Stimulated activated CD4-positive, alpha-beta T cell treated with anti-CD3 and anti-CD28 coated beads, Interleukin-15, amount 100 ng/mL, for 48 hours (primary cell): ENCODE results near the gene ANXA11.

Experiments used
- DNase-seq, 2 donors: peaks; one replicate each; pipeline ENCODE4 v3.0.0-alpha.2; 2020; ENCODE audit warnings: low read depth in 2 of 2

The ANXA11 gene

DNA sequence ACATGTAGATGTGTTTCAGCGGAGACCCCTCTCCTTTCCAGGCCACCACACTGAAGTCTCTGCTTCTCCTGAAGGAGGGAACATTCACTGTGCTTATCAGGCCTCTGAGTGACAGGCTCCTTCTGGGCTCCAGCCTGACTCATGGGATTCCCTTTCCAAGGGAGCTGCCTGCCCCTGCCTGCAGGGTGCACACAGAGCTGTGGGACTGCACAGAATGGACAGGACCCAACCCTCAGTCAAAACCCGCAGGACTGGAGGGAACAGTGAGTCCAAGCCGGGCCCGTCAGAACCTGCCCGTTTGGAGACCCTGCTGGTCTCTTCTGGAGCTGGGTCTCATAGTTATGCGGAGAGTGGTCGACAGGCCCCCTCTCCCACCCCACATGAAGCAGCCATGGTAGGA is 40.2 kb downstream of the ANXA11 start:
- no peak for DNase-seq

DNA sequence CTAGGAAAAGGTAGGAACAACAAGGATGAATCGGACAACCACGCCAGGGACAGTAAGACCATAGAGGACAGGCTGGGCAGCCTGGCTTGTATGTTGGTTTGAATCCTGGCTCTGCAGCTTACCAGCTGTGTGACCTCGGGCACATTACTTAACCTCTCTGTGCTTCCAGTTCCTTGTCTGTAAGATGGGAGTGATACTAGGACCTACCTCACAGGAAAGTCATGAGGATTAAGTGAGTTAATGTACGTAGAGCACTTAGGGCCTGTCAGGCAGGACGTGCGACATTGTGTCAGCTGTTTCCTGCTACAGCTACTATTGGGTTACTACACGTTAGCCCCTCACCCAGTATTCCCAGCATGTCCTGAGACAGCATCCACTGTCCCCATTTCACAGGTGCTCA is 40.7 kb downstream of the ANXA11 start:
- no peak for DNase-seq

GRCh38 chr10:80163741-80164341 is 41.5 kb downstream of the ANXA11 start:
- DNase-seq, result no peak

DNA sequence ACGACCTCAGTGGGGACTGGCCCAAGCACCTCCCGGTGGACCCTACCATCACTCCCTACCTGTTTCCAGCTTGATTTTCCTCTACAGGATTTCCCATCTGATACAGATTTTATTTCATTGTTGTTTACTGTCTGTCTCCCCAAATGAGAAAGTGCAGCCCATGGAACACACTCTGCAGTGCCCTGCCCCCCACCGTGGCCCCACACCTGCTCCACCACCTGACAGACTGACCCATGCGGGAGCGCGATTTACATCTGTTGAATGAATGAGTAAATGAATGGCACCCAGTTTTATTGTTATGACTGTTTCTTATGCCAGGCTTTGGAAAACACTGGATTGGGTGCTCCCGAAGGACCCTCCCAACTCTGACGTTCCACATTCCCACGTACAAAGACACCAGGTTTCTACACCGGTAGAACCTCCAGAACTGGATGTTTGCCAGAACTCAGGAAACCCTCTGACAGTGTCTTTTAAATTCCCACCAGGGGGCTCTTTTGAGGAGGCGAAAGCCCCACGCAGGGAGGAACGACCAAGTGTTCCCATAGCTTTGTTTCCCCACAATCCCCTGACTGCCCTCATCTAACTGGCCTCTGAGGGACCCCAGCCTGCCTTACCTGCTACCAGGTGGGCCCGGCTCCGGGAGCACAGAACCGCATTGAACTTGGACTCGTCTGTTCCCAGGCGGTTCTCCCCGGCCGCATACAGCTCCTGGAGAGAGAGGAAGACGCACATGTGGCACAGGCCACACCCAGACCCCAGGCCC is 43.8 kb downstream of the ANXA11 start:
- DNase-seq, result no peak

GRCh38 chr10:80160361-80161320 is 44.7 kb downstream of the ANXA11 start:
- DNase-seq, result no peak

DNA sequence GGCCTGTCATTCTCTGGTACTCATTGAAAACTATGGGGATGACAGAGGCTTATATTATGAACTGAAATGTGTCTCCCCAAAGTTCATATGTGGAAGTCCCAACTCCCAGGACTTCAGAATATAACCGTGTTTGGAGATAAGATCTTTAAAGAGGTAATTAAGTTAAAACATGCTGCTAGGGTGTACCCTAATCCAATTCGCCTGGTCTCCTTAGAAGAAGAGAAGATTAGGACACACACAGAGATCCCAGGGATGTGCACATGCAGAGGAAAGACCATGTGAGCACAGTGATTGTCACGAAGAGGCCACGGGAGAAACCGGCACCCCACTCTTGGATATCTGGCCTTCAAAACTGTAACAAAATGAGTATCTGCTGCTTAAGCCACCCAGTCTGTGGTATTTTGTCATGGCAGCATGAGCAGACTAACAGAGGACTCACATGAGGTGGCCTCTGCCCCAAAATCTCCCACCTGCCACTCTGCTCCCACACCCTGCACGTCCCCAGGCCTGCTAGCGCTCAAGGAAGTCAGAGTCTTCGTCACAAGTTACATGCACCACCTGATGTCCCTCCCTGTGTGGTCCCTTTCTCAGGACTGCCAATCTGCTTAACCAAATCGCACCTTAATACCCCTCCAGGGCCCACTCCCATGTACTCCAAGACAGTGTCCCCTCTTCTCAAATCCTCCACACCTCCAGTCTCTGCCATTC is 46.0 kb downstream of the ANXA11 start:
- DNase-seq, result no peak

GRCh38 chr10:80158598-80159127 is 46.7 kb downstream of the ANXA11 start:
- DNase-seq, result no peak

DNA sequence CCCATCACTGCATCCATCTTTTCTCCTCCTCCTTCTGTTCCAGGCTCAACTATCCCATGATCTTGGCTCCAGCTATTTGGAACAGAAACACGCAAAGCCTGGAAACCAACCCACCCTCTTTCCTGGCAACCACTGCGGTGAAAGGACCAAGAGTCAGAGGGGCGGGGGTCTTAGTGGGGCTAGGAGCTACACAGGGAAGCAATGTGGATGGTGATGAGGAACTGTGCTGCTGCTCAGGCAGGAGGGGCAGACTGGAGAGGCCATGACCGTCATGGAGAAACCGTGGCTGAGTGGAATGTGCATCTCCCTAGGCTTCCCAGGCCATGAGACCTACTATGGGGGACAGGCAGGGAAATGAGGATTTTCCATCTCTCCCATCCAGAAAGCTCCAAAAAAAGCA is 47.2 kb downstream of the ANXA11 start:
- no peak for DNase-seq

DNA sequence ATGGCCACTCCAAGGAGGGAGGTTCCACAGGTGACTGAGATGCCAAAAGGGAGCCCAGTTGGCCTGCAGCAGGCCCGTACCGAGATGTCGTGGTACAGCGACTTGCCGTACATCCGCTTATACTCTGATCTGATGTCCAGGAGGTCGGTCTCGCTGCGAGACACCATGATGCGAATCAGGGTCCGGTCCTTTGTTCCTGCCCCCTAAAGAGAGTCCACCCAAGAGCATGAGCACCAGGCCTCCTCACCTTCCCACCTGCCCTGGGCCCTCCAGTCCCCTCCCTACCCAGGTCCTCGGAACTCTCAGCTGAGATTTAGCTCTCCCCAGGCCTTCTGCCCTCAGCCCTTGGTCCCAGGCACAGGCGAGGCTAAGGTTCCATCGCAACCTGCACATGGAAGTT is 47.8 kb downstream of the ANXA11 start:
- no peak for DNase-seq

GRCh38 chr10:80156216-80156615 is 49.1 kb downstream of the ANXA11 start:
- DNase-seq, result no peak

DNA sequence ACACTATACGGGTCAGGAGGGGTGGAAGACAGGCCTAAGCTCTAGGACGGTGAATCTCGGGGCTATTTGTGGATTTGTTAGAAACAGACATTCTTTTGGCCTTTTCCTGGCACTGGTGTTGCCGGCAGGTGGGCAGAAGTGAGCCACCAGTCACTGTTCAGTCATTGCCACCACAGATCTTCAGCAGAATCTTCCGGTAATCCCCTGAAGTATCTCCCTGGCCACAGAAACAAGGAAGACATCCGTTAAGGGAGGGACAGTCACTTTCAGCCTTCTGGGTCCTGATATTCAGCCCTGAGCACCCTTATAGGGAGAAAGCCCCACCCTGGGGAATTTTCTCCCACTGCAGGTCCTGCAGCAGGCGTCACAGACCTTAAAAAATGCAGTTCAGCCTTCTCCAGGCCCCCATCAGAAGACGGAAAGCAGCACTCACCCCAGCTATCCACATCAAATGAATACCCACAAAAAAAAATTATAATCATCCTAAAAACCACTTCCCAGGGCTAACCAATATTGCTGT is 49.6 kb downstream of the ANXA11 start:
- no peak for DNase-seq

GRCh38 chr10:80154978-80155695 is 50.2 kb downstream of the ANXA11 start:
- DNase-seq, result no peak

DNA sequence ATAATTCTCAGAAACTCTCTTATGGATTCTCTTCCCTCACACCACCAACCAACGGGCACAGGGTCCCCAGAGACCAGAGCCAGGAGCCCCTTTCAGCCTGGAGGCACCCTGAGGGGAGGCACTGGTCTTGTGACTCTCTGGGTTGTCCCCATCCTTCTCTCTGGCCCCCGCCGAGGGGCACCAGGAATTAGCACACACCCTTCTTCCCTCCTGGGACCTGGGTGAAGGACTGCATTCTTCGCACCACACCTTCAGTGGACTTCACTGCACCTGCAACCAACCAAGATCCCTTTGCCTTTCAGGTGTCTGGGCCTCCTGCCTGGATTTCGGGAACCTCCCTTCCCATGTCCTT is 50.7 kb downstream of the ANXA11 start:
- no peak for DNase-seq

DNA sequence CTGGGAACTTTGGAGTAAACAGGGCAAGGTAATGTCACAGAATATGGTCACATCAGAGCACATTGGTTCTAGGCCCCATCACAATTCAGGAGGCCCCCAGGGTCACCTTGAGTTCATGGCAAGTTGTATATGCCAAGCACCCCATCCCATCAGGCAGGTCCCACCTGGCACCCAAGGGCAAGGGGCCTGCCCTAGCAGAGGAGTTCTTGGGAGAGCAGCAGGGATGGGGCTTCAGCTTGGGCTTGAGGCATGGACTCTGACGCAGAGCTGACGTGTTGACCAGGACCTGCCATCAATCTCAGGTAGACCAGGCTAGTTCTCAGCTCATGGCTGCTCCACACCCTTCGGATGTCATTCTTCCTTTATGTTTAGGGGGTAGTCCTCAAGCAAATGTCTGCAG is 51.9 kb downstream of the ANXA11 start:
- no peak for DNase-seq

GRCh38 chr10:80152820-80153219 is 52.5 kb downstream of the ANXA11 start:
- no peak for DNase-seq

- no peak for DNase-seq
Measured at GRCh38 chr10:80150172-80150571, 55.2 kb downstream of the ANXA11 start.

DNA sequence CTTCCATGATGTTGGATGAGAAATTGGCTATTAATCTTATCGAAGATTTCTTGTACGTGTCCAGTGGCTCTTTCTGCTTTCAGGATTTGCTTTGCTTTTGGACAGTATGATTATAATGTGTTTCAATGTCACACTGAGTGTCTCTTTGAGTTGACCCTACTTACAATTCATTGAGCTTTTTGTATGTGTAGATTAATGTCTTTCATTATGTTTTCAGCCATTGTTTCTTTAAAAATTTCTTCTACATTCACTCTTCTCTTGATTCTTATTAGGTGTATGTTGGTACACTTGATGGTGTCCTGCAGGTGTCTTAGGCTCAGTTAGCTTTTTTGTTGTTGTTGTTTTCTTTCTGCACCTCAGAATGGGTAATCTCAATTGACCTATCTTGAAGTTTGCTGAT is 56.2 kb downstream of the ANXA11 start:
- DNase-seq, result no peak

DNA sequence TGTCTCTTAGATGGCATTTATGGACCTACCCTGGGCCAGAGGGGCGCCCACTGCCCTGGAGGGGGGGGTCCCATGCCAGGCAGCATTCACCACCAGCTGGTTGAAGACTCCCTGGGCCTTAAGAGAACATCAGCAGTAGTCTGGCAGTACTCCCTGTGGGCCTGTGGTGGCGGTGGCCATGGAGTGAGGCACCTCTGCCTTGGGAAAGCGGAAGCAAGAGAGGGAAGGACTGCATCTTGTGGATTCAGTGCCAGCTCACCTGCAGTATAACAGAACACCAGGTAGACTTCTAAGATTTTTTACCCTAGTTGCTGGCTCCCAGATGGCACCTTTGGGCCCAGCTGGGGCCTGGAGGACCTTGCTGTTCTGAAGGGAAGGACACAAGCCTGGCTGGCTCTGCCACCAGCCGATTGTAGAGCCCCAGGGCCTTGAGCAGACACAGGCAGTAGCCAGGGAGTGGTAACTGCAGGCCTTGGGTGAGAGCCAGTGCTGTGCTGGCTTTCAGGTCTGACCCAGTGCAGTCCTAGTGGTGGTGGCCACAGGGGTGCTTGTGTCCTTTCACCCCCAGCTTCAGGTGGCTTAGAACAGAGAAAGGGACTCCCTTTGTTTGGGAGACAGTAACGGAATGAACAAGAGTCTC is 57.1 kb downstream of the ANXA11 start:
- DNase-seq, result no peak

DNA sequence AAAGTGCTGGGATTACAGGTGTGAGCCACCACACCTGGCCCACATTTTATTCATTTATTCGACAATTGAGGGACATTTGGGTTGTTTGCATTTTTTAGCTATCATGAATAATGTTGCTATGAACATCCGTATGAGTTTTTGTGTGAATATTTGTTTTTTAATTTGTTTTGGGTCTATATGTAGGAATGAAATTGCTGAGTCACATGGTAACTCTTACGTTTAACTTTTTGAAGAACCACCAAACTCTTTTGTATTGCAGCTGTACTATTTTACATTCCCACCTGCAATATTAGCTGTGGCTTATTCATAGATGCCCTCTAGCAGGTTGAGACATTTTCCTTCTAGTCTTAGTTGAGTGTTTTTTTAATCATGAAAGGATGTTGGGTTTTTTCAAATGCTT is 58.4 kb downstream of the ANXA11 start:
- no peak for DNase-seq
